Fibroblast of pulmonary artery (primary cell): ENCODE measurements around the gene MICAL2.

Experiments used
- DNase-seq: peaks from one replicate; pipeline ENCODE4 v3.0.0-alpha.2; 2010; ENCODE audit warnings: low read depth
- H3K4me3 ChIP-seq: replicated peaks from 2 replicates; pipeline ENCODE4 v1.5.1; 2011; ENCODE audit warnings: low read depth, mild to moderate bottlenecking, control low read depth, low read length, moderate library complexity
- CTCF ChIP-seq: IDR thresholded peaks from 2 replicates; pipeline ENCODE4 v1.5.1; 2011; ENCODE audit warnings: mild to moderate bottlenecking, control low read depth, low read length, inconsistent platforms; ENCODE audit errors: missing control alignments

MICAL2 gene

GRCh38 chr11:12263141-12263693, 152.8 kb downstream of the MICAL2 start:
- no peak for TF ChIP-seq CTCF
- DNase-seq: peak; percentile 45

GRCh38 chr11:12264361-12264760, 154.0 kb downstream of the MICAL2 start:
- no peak for TF ChIP-seq CTCF
- no peak overlapping the region for H3K4me3 ChIP-seq
- no peak for DNase-seq

More at GRCh38 chr11:12263141-12263693, 152.8 kb downstream of the MICAL2 start:
- H3K4me3 ChIP-seq: no peak overlapping the region

GRCh38 chr11:12266132-12266531, 155.7 kb downstream of the MICAL2 start:
- TF ChIP-seq CTCF: no peak
- H3K4me3 ChIP-seq: no peak overlapping the region
- DNase-seq: no peak

- TF ChIP-seq CTCF: no peak
- no peak overlapping the region for H3K4me3 ChIP-seq
- no peak for DNase-seq
These were observed 156.6 kb downstream of the MICAL2 start for GRCh38 chr11:12266943-12267342.

GRCh38 chr11:12267921-12268320, 157.5 kb downstream of the MICAL2 start:
- no peak overlapping the region for H3K4me3 ChIP-seq
- DNase-seq: no peak
- TF ChIP-seq CTCF: no peak

- H3K4me3 ChIP-seq: no peak overlapping the region
- DNase-seq: peak; percentile 86
- TF ChIP-seq CTCF: no peak
These were observed 158.7 kb downstream of the MICAL2 start for GRCh38 chr11:12269104-12269441.

GRCh38 chr11:12269446-12270214, 159.2 kb downstream of the MICAL2 start:
- TF ChIP-seq CTCF: no peak
- no peak for DNase-seq
- no peak overlapping the region for H3K4me3 ChIP-seq
